ENCODE measurements around the gene CAVIN4. TPM values are rescaled to one million over a fixed set of nuclear protein-coding genes. Genes with fewer than 3 reads are reported as not detected.

CAVIN4 gene
- total and polyA plus RNA-seq, 2 of the 13 experiments (the other 11 are each of a cell fraction or from before 2014, with no cell fraction given): 0.54 to 1.00 TPM

GRCh38 chr9:100598641-100599145, 20.8 kb downstream of the CAVIN4 start (continued):
- TF ChIP-seq FOXC1 (CRISPR knock-in tag; IDR thresholded peaks at IDR 0.05; ENCODE audit: borderline replicate concordance): no peak
- peak; percentile 78 for TF ChIP-seq E2F5 (CRISPR knock-in tag; conservative IDR thresholded peaks at IDR 0.05)
- TF ChIP-seq ZNF687 (CRISPR knock-in tag; IDR thresholded peaks at IDR 0.05): peak; percentile 84
- TF ChIP-seq ZNF501 (CRISPR knock-in tag; IDR thresholded peaks at IDR 0.05): peak; percentile 52; the same call in 1 of the 2 replicates
- TF ChIP-seq ZBTB14 (CRISPR knock-in tag; IDR thresholded peaks at IDR 0.05): no peak
- no peak for TF ChIP-seq SRSF9 (IDR thresholded peaks at IDR 0.05; ENCODE audit: borderline replicate concordance, insufficient read depth, low read depth, low read length, poor library complexity, severe bottlenecking)
- TF ChIP-seq NONO (IDR thresholded peaks at IDR 0.05): no peak
- 0 out of 2 replicates have a peak, but pooled peaks have one; percentile 48 for TF ChIP-seq NONO (CRISPR knock-in tag; conservative IDR thresholded peaks at IDR 0.05)
- no peak for TF ChIP-seq ESRRA (CRISPR knock-in tag; IDR thresholded peaks at IDR 0.05; ENCODE audit: low read depth)
- peak in 1 of 2 experiments; percentile 53; a peak in 1 of 4 replicates for TF ChIP-seq POLR2A (IDR thresholded peaks at IDR 0.05; ENCODE audit: insufficient read depth in 1 of 2, low read depth in 2 of 2, low read length in 2 of 2)
- TF ChIP-seq ZC3H4 (CRISPR knock-in tag; IDR thresholded peaks at IDR 0.05; ENCODE audit: borderline replicate concordance): no peak
- 0 out of 2 replicates have a peak, but pooled peaks have one; percentile 16 for TF ChIP-seq ZBED4 (CRISPR knock-in tag; IDR thresholded peaks at IDR 0.05; ENCODE audit: borderline replicate concordance)
- TF ChIP-seq ZNF703 (CRISPR knock-in tag; IDR thresholded peaks at IDR 0.05; ENCODE audit: borderline replicate concordance): no peak
- no peak for TF ChIP-seq RFX5 (IDR thresholded peaks at IDR 0.05; ENCODE audit: low read depth, low read length)
- TF ChIP-seq BRF2 (CRISPR knock-in tag; IDR thresholded peaks at IDR 0.05): no peak
- no peak for TF ChIP-seq AGO2 (optimal IDR thresholded peaks at IDR 0.05; ENCODE audit: low read depth, low read length)
- no peak for TF ChIP-seq ZNF883 (CRISPR knock-in tag; IDR thresholded peaks at IDR 0.05; ENCODE audit: not compliant biosample characterization)

All from HepG2 (cell line).